ENCODE measurements around the gene BCL2. TPM values are rescaled to one million over a fixed set of nuclear protein-coding genes. Genes with fewer than 3 reads are reported as not detected.

The BCL2 gene
- total and polyA plus RNA-seq, 2 donors from 2014 or later: 6.0 to 39.2 TPM

DNA sequence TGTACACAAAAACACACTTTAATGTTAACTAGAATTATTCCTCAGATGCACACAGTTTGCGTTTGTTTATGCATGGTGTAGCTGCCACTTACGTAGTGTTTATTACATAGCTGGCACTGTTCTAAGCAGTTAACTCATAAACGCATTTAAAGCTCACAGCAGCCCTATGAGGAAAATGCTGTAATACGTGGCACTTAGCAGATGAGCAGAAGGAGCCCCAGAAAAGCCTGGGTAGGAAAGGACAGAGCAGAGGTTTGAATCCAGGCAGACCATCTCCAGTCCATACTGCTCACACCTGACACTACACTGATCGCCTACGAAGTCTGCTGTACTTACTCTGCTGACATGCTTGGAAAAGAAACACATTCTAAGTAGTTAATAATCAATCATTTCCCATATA, 66.6 kb downstream of the BCL2 start:
- intact Hi-C loops (cut with DNase I): no loop called here

DNA sequence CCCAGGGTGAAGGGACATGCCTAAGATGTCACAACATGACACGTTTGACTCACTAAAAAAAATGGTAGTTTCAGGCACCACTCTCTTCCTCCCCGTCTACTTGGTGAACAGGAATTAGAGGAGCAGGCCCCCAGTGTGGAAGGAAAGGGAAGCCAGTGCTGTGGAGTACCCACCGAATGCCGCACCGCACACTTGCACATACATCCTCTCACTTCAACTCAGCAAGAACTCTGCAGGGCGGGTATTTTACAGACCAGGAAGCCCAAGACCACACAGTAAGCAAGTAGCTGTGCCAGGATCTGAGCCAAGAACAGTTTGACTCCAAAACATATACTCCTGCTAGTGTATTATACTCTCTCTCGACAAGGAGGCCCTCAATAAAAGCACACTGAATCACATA, 69.8 kb downstream of the BCL2 start:
- intact Hi-C loops (cut with DNase I): no loop called here
- no peaks in the 10 kb centered on the region for H3K27me3 ChIP-seq (ENCODE audit: control insufficient read depth, insufficient read depth, low read length)
- peak in 1 of 5 donors; percentile 51 for DNase-seq
- peaks cover 0 to 6% (median 3%) of the 10 kb centered on the region in 3 donors for H3K4me1 ChIP-seq (ENCODE audit: control insufficient read depth in 2 of 3, insufficient read depth in 2 of 3, low read depth in 1 of 3, low read length in 3 of 3)
- no peak overlapping the region for H3K27ac ChIP-seq (ENCODE audit: low read depth in 2 of 2, low read length in 2 of 2)
- H3K36me3 ChIP-seq (ENCODE audit: control insufficient read depth in 2 of 3, insufficient read depth in 3 of 3, low read length in 3 of 3): no peaks in the 10 kb centered on the region
- H3K4me3 ChIP-seq (ENCODE audit: low read length in 3 of 3): no peak overlapping the region
- no peak overlapping the region for H3K9ac ChIP-seq (ENCODE audit: low read length in 3 of 3)
- no peak for FAIRE-seq
- no peak for TF ChIP-seq CTCF (IDR thresholded peaks at IDR 0.05; ENCODE audit: borderline replicate concordance, extremely low read depth, insufficient read depth)
- H3K9me3 ChIP-seq (ENCODE audit: control insufficient read depth in 2 of 3, insufficient read depth in 1 of 3, low read length in 3 of 3): no peaks in the 10 kb centered on the region

More for the DNA sequence above, 66.6 kb downstream of the BCL2 start:
- DNase-seq (no peak), FAIRE-seq (no peak)
- Histone ChIP-seq H3K4me1 (ENCODE audit: control insufficient read depth in 2 of 3, insufficient read depth in 2 of 3, low read depth in 1 of 3, low read length in 3 of 3) (peaks cover 0 to 6% (median 0%) of the 10 kb centered on the region in 3 donors), H3K27me3 (ENCODE audit: control insufficient read depth, insufficient read depth, low read length) (no peaks in the 10 kb centered on the region), H3K36me3 (ENCODE audit: control insufficient read depth in 2 of 3, insufficient read depth in 3 of 3, low read length in 3 of 3) (no peaks in the 10 kb centered on the region), H3K9me3 (ENCODE audit: control insufficient read depth in 2 of 3, insufficient read depth in 1 of 3, low read length in 3 of 3) (no peaks in the 10 kb centered on the region), H3K27ac (ENCODE audit: low read depth in 2 of 2, low read length in 2 of 2) (no peak overlapping the region), H3K4me3 (ENCODE audit: low read length in 3 of 3) (no peak overlapping the region), H3K9ac (ENCODE audit: low read length in 3 of 3) (no peak overlapping the region)
- TF ChIP-seq CTCF (IDR thresholded peaks at IDR 0.05; ENCODE audit: borderline replicate concordance, extremely low read depth, insufficient read depth): no peak

DNA sequence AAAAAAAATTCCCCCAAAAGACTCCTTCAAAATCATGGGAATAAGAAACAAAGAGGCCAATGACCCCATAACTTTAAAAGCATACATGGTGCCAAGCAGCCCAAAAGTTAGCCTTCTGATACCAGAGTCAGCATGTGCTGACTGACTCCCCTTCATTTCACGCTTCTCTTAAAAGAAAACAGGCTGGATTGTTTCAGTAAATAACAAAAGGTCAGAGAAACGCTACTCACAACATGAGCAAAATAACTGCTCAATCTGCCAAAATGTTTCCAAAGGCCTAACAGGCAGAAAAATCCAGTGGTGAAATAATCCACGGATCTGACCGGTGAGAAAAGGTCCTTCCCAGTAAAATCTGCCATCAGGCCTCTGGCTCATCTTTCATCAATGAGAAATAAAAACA, 71.6 kb downstream of the BCL2 start:
- TF ChIP-seq CTCF (IDR thresholded peaks at IDR 0.05; ENCODE audit: borderline replicate concordance, extremely low read depth, insufficient read depth): no peak
- peak overlapping the region in 1 of 2 donors; percentile 3 for H3K27ac ChIP-seq (ENCODE audit: low read depth in 2 of 2, low read length in 2 of 2)
- intact Hi-C loops (cut with DNase I): no loop called here
- no peak overlapping the region for H3K9ac ChIP-seq (ENCODE audit: low read length in 3 of 3)
- H3K9me3 ChIP-seq (ENCODE audit: control insufficient read depth in 2 of 3, insufficient read depth in 1 of 3, low read length in 3 of 3): no peaks in the 10 kb centered on the region
- no peak overlapping the region for H3K4me3 ChIP-seq (ENCODE audit: low read length in 3 of 3)
- no peaks in the 10 kb centered on the region for H3K27me3 ChIP-seq (ENCODE audit: control insufficient read depth, insufficient read depth, low read length)
- FAIRE-seq: no peak
- peak in 1 of 5 donors; percentile 61 for DNase-seq
- H3K36me3 ChIP-seq (ENCODE audit: control insufficient read depth in 2 of 3, insufficient read depth in 3 of 3, low read length in 3 of 3): no peaks in the 10 kb centered on the region
- peaks cover 0 to 3% (median 1%) of the 10 kb centered on the region in 3 donors for H3K4me1 ChIP-seq (ENCODE audit: control insufficient read depth in 2 of 3, insufficient read depth in 2 of 3, low read depth in 1 of 3, low read length in 3 of 3)

GRCh38 chr18:63247506-63247905, 72.1 kb downstream of the BCL2 start:
- Histone ChIP-seq H3K9ac (ENCODE audit: low read length in 3 of 3) (no peak overlapping the region), H3K4me1 (ENCODE audit: control insufficient read depth in 2 of 3, insufficient read depth in 2 of 3, low read depth in 1 of 3, low read length in 3 of 3) (peaks cover 0 to 3% (median 0%) of the 10 kb centered on the region in 3 donors), H3K9me3 (ENCODE audit: control insufficient read depth in 2 of 3, insufficient read depth in 1 of 3, low read length in 3 of 3) (no peaks in the 10 kb centered on the region), H3K36me3 (ENCODE audit: control insufficient read depth in 2 of 3, insufficient read depth in 3 of 3, low read length in 3 of 3) (no peaks in the 10 kb centered on the region), H3K27me3 (ENCODE audit: control insufficient read depth, insufficient read depth, low read length) (no peaks in the 10 kb centered on the region), H3K4me3 (ENCODE audit: low read length in 3 of 3) (no peak overlapping the region), H3K27ac (ENCODE audit: low read depth in 2 of 2, low read length in 2 of 2) (no peak overlapping the region)
- intact Hi-C loops (cut with DNase I): no loop called here
- FAIRE-seq: no peak
- TF ChIP-seq CTCF (IDR thresholded peaks at IDR 0.05; ENCODE audit: borderline replicate concordance, extremely low read depth, insufficient read depth): no peak
- DNase-seq: no peak
